GM19324 (cell line): Measurements from ENCODE around the gene FGFR4.

Experiments
- ATAC-seq: cut with Tn5 transposase; IDR thresholded peaks from one replicate; pipeline ENCODE4 v1.9.1; 2021; ENCODE audit warnings: mild to moderate bottlenecking, moderate library complexity; ENCODE audit not compliant: unreplicated experiment, low FRiP score

Gene FGFR4

GRCh38 chr5:177083357-177083756, 3.4 kb upstream of the FGFR4 start:
- ATAC-seq: no peak

DNA sequence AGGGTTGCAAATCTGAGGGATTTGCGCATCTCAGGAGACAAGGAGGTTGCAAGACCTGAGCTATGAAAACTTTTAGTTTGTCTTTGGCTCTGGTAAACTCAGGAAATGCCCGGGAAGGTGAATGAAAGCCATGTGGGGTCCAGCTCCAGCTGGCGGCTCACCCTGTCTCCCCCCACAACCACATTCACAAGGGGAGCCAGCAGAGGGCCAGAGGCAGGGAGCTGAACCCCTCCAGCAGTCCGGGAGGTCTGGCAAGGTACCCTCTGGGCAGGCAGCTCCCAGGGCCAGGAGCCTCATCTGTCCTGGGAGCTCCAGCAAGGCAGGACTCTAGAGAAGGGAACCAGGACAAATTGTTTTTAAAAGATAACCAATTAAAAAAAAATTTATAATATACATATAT, 2.5 kb upstream of the FGFR4 start:
- no peak for ATAC-seq

- ATAC-seq: no peak
Observed at GRCh38 chr5:177085985-177086653, 596 bp upstream of the FGFR4 start.

GRCh38 chr5:177087398-177088005, 787 bp downstream of the FGFR4 start:
- no peak for ATAC-seq

DNA sequence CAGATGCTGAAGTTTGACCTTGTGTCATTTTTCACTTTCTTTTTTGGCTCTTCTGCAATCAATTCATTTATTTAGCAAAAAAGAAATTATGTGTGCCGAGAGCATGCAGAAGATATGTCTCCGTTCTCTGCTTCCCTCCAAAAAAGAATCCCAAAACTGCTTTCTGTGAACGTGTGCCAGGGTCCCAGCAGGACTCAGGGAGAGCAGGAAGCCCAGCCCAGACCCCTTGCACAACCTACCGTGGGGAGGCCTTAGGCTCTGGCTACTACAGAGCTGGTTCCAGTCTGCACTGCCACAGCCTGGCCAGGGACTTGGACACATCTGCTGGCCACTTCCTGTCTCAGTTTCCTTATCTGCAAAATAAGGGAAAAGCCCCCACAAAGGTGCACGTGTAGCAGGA, 2.4 kb downstream of the FGFR4 start:
- no peak for ATAC-seq

- no peak for ATAC-seq
Observed at GRCh38 chr5:177089825-177090641, 3.3 kb downstream of the FGFR4 start.

GRCh38 chr5:177090813-177091212, 4.1 kb downstream of the FGFR4 start:
- no peak for ATAC-seq

GRCh38 chr5:177091232-177091631, 4.5 kb downstream of the FGFR4 start:
- no peak for ATAC-seq

DNA sequence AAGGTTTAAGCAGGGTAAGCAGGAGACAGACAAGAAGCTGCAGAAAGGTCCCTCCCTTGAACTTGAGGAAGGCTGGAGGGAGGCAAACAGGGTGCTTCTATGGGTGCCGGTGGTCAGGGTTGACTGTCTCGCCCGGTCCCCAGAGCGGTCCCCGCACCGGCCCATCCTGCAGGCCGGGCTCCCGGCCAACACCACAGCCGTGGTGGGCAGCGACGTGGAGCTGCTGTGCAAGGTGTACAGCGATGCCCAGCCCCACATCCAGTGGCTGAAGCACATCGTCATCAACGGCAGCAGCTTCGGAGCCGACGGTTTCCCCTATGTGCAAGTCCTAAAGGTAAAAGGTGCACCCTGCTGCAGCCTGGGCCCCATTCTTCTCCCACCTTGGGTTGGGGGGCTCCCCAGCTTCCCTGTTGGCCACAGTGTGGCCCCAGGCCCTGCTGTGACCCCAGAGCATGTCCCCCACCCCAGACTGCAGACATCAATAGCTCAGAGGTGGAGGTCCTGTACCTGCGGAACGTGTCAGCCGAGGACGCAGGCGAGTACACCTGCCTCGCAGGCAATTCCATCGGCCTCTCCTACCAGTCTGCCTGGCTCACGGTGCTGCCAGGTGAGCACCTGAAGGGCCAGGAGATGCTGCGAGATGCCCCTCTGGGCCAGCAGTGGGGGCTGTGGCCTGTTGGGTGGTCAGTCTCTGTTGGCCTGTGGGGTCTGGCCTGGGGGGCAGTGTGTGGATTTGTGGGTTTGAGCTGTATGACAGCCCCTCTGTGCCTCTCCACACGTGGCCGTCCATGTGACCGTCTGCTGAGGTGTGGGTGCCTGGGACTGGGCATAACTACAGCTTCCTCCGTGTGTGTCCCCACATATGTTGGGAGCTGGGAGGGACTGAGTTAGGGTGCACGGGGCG, 5.7 kb downstream of the FGFR4 start:
- ATAC-seq: no peak

GRCh38 chr5:177093082-177093712, 6.5 kb downstream of the FGFR4 start:
- ATAC-seq: no peak

DNA sequence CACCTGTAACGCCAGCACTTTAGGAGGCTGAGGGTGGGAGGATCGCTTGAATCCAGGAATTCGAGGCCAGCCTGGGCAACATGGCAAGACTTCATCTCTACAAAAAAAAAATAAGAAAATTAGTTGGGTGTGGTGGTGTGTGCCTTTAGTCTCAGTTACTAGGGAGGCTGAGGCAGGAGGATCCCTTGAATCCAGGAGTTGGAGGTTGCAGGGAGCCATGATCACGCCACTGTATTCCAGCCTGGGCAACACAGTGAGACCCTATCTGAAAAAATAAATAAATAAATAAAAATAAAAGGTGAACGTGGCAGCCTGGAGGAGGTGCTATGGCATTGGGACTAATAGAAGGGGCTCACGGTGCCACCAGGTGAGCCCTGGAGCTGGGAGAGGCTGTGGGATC, 7.1 kb downstream of the FGFR4 start:
- ATAC-seq: no peak

- no peak for ATAC-seq
Observed at GRCh38 chr5:177094224-177095087, 7.7 kb downstream of the FGFR4 start.

DNA sequence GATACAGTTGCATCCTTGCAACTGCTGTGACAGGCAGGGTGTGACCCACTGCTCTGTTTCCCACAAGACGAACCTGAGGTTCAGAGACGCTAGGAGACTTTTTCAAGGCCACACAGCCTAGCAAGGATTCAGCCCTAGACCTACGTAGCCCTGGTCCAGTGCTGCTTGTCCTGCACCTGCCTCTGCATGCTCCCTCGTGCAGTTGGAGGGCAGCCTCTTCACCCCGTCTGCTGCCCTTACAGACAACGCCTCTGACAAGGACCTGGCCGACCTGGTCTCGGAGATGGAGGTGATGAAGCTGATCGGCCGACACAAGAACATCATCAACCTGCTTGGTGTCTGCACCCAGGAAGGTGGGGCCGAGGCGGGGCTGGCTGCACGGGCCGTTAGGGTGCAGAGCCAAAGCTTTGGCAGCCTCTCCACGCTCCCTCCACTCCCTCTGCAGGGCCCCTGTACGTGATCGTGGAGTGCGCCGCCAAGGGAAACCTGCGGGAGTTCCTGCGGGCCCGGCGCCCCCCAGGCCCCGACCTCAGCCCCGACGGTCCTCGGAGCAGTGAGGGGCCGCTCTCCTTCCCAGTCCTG, 8.5 kb downstream of the FGFR4 start:
- no peak for ATAC-seq

DNA sequence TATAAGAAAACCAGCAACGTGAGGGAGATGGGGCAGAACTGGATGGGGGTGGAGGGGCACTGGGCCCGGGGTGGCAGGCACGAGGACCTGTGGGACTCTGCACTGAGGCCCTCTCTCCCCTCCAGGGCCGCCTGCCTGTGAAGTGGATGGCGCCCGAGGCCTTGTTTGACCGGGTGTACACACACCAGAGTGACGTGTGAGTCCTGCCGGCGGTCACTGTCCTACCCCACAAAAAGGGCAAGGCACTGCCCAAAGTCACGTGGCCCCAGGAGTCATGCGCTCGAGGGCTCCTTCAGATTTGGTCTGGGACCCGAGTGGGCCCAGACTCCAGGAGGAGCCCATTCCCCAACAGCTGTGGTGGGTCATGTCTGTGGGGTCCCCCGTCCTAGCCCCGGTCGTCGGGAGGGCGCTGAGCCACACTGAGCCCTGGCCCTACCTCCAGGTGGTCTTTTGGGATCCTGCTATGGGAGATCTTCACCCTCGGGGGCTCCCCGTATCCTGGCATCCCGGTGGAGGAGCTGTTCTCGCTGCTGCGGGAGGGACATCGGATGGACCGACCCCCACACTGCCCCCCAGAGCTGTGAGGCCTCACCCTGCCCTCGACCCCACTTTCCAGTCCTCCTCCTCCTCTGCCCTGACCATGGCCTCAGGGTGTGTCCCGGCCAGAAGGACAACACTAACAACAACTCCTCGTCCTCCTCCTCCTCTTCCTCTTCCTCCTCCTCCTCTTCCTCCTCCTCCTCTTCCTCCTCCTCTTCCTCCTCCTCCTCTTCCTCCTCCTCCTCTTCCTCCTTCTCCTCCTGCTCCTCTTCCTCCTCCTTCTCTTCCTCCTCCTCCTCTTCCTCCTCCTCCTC, 9.7 kb downstream of the FGFR4 start:
- ATAC-seq: no peak

- no peak for ATAC-seq
Observed at GRCh38 chr5:177097016-177097985, 10.6 kb downstream of the FGFR4 start.

- ATAC-seq: no peak
Observed at GRCh38 chr5:177098120-177098469, 11.4 kb downstream of the FGFR4 start.
